ENCODE data around the gene PTPN4.

DNA sequence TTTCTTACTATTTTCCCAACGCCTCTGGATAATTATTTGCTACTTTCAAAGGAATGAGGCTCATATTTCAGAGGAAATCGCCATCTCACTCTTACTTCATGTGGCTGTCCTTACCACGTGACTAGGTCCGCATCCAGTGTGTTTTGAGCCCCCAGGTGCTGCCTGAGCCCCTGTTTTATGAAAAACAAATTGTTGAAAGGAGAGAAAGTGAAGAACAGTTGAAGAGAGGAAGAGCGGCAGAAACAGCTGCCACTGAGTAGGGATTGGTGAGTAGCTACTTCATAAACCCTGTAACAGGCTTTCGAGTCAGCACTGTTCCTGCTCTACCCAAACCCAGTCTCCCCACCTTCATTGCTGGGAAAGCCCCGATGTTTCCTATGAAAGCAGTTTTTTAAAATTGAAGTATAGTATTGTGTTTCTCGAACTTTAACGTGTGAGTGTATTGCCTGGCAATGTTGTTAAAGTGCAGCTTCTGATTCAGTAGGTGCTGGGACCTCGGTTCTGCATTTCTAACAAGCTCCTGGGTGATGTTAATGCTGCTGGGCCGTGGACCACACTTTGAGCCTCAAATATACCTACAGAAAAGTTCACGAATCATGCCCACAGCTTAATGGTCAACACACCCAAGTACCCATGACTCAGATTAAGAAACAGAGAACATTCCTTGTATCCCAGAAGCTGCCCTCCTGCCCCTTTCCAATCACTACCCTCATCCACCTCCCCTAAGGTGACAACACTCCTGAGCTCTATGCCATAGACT lies 41.0 kb upstream of the PTPN4 start:
- TF ChIP-seq POLR2A (IDR thresholded peaks at IDR 0.05): no peak
- TF ChIP-seq CTCF (IDR thresholded peaks at IDR 0.05): no peak

Data from adrenal gland (tissue), 5 donors.